GM18870 (cell line): ENCODE measurements around the gene MEIS1.
"Not testable (repeated sequence)": the region's sequence is repeated elsewhere in the genome, so short reads cannot be mapped to it uniquely, and the experiment has no call there.

Source experiments
- ATAC-seq: cut with Tn5 transposase; IDR thresholded peaks from one replicate; pipeline ENCODE4 v1.9.1; 2021; ENCODE audit warnings: moderate library complexity; ENCODE audit not compliant: unreplicated experiment

The MEIS1 gene

DNA sequence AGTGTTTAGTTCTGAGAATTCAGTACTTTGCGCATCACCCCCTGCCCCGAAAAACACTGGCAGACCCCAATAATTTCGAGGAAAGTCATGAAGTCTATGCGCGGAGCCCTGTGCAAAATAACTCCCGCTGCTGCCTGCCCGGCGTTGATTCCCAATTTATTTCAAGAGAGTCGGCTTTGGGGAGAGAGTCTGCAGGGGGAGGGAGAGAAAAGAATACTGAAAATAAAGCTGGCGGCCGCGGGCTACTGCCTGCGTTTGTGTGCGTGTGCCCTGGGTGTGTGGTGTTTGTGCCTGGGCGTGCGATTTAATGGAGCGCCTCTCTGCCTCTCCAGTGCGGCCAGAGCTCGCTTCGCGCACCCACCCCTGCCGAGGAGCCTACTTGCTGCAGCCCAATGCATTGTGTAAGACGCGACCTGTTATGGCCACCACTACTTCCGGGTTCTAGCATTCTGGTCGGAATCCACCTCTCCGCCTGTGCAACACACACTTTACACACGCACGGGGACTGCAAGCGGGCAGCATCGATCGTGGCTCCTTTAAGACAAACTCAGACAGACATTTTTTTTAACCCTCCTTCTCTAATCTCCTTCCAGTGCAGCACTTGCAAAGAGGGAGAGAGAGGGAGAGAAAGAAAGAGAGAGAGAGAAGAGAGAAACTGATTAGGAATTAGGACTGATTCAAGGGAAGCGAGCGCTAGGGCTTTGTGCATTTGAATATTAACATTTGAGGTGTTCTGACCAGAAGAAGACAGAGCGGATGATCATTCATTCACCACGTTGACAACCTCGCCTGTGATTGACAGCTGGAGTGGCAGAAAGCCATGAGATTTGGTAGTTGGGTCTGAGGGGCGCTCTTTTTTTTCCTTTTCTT, at the start of gene MEIS1:
TSS of gene MEIS1 (plus strand) at position 447 of the 870 bp plus-strand sequence. CDS start 732 bp downstream, outside the sequence.
- ATAC-seq, result peak; percentile 72

DNA sequence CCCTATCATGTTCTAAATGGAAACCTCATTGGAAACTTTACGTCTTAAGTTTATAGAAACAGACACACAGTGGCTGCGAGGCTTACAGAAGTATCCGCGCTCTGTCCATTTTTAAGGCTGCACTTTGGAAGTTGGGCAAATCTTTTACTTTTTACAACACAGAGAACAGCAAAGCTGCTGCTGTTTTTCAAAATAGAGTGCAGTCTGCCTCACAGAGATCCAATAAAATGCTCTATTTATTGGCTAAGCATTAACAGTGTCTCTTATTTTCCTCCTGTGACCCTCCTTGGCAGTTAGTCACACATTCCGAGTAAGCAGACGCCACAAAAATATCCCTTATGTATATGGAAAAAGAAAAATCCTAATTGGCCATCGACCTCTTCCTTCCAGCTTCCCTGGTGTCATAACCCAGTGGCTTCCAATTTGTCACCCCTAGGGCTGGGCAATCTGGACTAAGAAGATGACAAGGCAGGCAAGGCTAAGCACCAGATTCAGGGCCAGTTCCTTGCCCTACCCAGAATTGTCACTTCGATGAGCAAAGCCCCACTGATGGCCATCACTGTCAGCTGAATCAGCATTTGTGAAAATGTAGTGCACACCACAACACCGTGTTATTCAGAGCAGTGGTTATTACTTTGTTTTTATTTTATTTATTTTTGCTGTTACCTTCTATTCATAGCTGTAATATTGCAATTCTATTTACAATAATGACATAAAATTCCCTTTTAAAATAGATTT, 47.7 kb upstream of the MEIS1 start:
- no peak for ATAC-seq

DNA sequence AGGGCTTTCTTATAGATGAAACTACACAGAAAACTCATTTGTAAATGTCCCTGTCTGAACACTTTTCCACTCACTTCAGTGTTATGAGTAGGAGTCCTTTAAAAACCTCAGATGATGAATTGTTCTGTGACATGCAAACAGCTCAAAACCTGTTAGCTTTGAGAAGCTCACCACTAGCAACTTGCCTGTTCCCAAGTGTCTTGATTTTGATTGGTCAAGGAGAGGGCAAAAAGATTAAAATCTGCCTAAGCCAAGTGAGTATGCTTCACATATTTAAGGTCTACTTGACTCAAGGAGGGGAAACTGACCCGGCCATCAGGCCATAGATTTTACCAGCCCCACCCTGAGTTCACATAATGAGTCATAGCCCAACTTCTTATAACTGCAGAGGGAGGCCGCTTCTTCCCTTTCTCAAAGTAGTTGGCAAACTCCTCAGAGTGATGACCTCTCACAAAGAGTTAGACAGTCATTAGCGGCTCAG, 45.2 kb upstream of the MEIS1 start:
- no peak for ATAC-seq

DNA sequence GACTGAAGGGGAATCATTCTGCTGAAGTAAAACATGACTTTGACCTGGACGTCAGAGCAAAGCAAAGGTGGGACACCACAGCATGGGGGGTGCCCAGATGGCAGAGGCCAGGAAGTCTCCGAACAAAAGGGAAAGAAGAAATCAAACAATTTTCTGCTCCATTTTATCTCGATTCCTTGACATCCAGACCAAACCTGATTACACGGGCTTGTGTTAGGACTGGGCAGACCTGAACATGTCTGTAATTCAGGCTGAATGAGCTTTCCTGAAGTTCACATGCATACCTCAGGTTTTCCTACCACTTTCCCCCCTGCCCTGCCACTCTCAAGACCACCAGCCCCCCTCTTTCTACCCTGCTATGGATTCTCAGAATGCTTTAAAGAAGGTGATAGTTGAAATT, 44.8 kb upstream of the MEIS1 start:
- ATAC-seq, result no peak

DNA sequence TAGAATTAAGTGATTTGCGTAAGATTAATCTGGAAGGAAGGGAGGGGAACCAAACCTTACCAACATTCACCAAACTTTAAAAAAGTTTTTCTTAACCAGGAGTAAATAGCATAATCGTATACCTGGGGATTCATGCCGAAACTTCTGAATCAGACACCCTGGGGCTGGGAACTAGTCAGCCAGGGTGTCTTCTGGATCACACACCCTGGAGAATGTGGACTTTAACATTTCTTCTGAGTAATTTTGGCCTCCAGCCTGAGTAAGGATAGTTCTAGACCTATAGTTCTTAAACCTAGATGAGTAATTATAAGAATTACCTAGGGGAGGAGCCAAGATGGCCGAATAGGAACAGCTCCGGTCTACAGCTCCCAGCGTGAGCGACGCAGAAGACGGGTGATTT, 44.1 kb upstream of the MEIS1 start:
- ATAC-seq, result no peak

DNA sequence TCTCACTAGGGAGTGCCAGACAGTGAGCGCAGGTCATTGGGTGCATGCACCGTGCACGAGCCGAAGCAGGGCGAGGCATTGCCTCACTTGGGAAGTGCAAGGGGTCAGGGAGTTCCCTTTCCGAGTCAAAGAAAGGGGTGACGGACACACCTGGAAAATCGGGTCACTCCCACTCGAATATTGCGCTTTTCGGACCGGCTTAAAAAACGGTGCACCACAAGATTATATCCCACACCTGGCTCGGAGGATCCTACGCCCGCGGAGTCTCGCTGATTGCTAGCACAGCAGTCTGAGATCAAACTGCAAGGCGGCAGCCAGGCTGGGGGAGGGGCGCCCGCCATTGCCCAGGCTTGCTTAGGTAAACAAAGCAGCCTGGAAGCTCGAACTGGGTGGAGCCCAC, 43.7 kb upstream of the MEIS1 start:
- ATAC-seq, result not testable (repeated sequence)

DNA sequence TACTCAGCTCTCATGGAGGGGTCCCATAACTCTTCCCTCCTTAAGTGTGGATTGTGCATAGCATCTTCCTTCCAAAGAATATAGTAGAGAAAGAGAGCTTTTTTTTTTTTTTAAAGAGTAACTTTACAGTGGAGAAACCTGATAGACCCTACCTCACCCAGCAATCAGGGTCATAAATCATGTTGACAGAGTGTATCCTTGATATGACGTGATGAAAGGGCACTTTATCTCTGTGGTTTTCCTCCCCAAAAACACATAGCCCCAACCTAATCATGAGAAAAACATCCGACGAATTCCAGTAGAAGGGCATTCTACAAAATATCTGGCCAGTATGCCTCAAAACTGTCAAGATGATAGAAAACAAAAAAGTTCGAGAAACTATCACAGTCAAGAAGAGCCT, 29.5 kb upstream of the MEIS1 start:
- ATAC-seq, result no peak

DNA sequence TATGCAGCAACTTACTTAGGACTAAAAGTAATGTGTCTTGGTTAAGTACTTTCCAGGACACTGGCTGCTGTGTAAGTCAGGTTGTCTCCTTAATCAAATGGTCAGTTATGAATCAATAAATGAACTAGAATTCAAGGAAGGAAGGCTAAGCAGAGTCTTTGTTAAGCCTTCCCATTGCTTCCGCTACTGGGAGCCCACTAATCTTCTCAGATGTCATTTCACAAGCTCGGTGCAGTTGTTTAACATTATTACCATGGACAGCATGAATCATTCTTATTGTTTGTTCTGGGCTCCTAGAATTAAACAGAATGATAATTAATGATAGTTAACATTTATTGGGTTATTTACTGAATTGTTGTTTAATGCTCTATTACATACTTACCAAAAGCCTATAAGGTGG, 26.0 kb upstream of the MEIS1 start:
- no peak for ATAC-seq

DNA sequence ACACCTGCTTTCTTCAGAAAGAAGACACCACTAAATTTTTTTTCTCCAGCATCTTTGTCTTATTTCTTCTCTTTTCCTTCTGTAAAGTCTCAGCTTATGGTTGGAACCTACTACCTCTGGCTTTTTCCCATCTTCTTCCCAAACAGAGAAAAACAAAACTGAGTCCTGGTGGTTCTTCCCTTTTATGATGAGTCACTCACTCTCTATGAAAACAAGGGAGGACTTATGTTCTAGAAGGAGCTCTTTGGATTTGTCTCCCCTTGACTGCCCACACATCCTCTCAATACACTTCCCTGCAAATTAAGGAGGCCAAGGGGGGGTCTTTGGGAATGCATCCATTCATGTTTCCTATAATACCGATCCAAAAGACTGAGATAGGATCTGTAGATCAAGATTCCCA, 22.1 kb upstream of the MEIS1 start:
- ATAC-seq, result no peak

DNA sequence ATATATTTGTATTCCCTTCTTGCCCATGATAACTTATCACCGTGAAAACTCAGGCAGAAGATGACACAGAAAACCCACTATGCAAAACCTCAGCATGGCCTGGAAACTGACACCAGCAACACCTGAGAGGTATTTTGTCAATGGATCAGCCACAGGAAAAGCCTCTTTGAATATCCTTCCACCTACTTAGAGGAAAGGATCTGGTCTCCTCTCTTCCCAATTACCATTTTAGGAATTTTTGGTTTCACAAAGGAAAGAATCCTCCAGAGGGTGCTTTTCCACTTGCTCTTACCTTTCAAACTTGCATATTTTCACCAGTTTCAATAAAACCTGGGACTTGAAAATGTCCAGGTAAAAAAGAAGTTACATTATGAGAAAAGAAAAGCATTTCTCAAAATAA, 20.0 kb upstream of the MEIS1 start:
- no peak for ATAC-seq

DNA sequence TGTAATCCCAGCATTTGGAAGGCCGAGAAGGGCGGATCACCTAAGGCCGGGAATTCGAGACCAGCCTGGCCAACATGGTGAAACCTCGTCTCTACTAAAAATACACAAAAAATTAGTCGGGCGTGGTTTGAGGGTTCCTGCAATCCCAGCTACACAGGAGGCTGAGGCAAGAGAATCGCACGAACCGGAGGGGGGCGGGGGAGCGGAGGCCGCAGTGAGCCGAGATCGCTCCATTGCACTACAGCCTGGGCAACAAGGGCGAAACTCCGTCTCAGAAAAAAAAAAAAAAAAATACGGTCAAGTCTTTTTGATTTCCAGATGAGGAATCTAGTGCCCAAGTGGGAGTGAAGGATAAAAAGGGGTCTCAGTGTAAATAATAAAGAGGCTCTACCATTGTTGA, 16.5 kb upstream of the MEIS1 start:
- no peak for ATAC-seq

DNA sequence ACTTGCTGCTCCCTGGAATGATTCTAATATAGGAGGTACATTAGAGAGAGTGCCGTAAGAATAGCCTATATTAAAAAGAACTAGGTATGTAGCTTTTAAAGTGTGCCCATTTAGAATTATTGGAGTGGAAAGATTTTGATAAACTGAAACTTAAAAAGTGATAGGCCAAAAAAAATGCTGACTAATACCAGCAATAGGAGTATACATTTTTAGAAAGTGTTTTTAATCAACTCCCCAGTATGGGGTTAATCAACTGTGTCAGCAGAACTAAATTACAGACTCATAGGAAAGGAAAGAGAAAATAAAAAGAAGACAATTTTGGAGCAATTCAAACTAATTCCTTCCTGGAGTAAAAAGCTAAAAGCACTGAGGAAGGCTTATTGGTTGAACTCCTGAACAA, 13.3 kb upstream of the MEIS1 start:
- no peak for ATAC-seq

DNA sequence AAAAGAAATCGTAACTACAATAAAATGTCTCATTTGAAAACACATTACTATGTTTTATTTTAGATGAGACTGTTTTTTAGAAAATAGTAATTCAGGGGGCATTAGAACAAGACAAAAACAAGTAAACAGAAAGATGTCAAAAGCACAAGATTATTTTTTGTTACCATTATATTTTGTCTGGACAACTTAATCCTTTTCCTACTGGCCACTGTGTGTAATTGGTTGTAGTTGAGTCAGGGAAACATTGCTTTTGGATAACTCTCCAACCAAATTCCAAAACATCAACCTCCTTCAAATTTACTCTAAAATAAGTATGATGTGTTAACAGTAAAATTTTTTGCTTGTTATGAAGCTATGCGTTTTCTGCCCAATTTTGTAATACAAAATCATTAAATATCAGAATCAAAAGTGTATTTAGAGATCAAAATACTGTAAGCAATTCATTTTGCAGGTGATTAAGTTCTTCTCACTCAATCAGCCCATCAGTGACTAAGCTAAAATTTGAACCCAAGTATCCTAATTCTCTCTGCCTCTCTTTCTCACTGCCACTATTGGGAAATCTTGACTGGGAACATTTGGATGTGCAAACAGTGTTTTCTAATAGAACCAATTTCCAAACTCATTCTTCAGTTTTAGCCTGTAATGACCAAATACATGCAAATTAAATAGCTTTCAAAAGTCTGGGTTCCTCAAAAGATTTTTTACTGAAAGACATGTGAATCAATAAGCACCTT, 11.4 kb upstream of the MEIS1 start:
- no peak for ATAC-seq

DNA sequence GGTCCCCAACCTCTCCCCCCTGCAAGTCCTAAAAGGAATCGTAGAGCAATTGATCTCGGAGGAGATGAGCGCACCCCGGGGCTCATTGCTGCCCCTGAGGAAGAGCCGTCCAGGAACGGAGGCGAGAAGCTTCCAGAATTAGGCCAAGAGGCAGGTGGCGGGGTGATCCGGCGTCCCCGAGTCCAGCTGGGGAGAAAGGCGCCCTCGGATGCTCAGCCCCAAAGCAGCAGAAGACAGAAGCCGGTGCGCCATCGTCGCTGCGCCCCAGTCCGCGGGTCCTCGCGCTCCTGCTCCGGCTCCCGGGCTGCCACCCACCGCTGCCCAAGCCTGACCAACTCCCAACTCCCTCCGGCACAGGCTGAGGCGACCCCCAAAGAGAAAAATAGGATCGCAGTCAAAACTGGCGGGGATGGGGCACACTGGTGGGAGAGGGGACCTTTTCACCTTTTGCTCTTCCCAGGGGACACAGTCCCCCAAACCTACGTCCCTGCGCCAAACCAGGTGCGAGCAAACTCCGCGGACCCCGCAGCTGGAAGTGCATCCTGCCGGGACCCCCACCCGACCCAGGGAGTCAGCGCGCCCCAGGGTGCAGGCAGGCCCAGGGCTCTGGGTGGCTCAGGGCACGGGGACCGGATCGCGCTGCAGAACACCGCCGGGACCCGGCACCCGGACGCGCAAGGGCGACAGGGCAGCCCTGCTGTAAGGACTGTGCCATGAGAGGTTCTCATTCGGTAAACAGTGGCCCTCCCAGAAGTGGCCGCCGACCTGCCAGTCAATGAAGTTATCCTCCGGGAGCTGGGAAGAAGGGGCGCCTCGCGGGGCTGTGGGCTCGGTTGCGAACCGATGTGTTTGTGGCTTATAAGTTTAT, 8.4 kb upstream of the MEIS1 start:
- ATAC-seq, result no peak

DNA sequence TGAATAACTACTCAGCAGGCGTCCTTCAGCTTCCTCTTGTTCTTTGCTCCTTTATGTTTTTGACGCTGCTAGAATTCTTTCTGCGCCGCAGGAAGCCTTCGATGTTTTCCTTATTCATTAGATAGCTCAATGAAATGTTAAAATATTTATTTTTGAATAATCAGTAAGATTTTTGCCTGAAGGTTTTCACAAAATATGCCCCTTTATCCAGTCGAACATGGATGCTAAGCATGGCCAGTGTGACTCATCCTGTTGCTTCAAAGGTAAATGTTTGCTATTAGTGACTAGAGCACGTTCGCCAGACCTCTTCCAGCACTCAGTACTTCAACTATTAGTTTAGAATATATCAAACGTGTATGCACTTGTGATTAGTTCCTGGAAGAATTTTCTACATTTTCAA, 7.6 kb upstream of the MEIS1 start:
- ATAC-seq, result no peak

DNA sequence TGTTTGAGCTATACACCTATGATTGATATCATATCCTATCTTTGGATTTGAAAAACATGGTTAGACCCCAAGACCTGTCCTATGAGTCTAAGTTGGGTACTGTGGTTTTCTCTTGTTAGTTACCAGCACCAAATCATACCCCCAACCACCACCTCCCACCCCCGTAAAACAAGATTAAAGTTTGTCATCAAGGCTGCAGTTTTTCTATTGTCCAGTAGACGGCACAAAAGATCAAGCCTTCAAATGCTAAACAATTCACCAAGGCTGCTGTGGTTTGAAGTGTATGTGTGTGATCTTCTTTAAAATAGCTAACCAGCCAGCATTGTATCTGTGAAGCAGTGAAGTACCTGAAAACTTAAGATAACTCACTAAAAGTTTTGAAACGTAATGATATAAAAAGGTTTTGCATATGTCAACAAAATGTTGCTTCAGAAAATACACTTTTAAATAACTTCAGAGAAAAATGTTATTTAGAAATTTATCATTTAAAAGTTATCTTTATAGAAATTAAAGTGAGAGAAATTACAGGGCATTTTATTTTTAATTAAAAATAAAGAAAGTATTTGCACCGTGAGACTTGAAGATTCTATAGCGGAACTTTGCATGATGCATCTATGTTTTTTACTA, 5.8 kb upstream of the MEIS1 start:
- peak; percentile 45 for ATAC-seq

DNA sequence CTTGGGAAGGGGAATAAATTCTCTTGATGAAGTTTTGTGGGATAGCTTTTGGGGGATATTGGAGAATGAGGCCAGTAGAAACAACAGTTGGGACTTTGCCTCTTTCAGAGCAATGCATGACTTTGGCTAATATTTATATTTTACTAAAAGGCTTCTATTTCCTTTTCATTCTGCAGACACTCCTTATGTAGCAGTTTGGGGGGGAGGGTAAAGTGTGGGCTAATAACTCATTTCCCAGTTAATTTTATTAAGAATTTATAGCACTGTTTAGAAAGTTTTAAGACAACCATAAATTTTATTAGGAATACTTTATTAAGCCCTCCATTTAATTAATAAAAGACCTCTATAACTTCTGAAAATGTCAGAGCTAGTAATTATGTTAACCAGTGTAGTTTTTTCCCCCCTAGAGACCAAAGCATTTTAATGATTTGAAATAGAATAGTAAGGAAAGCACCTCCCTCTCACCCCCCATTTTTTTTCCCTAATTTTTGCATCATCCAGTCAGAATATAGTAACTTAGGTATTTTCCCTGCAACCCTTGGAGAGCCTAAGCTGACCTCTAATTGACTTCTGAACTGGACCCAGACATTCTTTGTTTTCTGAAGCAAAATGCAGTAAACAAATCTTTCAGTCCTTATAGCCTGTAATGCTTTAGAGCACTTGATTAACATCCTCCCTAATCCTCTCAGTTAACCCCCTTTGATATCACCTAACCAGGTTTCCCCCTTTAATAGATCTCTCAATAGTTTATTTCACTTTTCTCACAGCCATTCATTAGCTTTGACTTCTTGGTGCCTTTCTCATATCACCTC, 5.0 kb upstream of the MEIS1 start:
- ATAC-seq, result no peak

DNA sequence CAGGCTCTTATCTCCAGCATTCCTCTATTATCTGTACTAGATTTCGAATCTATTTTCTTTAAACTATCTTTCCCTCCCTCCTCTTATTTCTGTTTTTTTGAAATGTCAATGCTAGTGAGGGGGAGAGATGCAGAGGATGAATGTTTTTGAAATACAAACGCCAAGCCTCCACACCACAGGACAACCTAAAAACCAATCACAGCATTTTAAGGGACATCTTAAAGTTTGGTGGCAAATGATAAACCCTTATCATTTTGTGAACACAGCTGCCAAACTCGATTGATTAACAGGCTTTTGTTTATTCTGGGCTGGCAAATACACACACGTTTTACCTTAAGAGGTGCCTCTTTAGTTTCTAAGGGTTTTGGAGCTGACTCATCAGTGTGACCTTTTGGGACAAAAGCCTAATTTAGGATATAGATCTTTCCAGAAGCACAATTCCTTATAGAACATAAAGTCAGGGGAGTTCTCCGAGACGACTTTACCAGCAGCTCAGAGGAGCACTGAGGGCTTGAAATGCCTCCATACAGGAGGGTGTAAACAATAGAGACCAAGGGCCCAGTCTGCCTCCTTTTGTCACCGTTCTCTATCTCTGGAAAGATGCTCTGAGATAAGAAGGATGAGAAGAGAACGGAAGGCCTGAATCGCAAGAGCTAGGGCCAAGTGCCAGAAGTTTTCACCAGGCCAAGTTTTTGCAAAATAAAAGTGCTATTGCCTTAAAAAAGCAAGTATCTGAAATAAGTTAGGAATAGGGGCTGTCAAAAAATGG, 4.2 kb upstream of the MEIS1 start:
- ATAC-seq, result no peak

DNA sequence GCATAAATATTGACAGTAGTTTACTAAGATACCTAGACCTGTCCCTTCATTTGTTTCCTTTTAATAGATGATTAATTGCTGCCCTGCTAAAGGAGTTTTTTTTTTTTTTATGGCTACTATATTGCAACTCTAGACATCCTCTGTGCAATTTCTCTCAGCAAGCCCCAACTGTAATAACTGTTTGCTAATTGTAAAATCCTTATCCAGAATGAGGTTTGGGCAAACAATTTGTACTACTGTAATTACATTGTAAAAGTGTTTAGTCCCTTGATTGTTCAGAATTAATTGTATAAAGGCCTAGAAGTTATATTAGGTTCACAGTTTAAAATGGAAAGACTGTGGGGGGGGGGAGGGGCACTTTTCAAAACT, 3.7 kb upstream of the MEIS1 start:
- ATAC-seq, result no peak
